A549 (cell line): ENCODE data around the gene MTCL1.

Experiments used
- KDM1A ChIP-seq: fragments of 200-600 bp; sonication (generic); IDR thresholded peaks from 2 replicates; pipeline ENCODE4 v1.6.1; 2016; ENCODE audit warnings: low read depth, mild to moderate bottlenecking
- MYC ChIP-seq: IDR thresholded peaks from 2 replicates; pipeline ENCODE4 v1.6.1; 2012; ENCODE audit warnings: mild to moderate bottlenecking, inconsistent platforms, low read length, improper control_type of control experiment, borderline replicate concordance
- RFX5 ChIP-seq: fragments of 450-650 bp; IDR thresholded peaks from 2 replicates; pipeline ENCODE4 v1.7.1; 2014; ENCODE audit warnings: antibody characterized with exemption, mild to moderate bottlenecking, moderate library complexity
- TF ChIP-seq, protein P1 (sequence below): fragments of >200 bp; sonication (Bioruptor Twin); formaldehyde crosslinking; IDR thresholded peaks from 3 replicates; pipeline ENCODE4 v1.5.1; 2016
- TF ChIP-seq, protein P2 (sequence below): IDR thresholded peaks from 2 replicates; pipeline ENCODE4 v1.6.1; 2012
- TF ChIP-seq, protein P3 (sequence below): fragments of 150-350 bp; IDR thresholded peaks from 2 replicates; pipeline ENCODE4 v1.6.1; 2014; ENCODE audit warnings: low read depth, mild to moderate bottlenecking, low read length
- TF ChIP-seq, protein P4 (sequence below): IDR thresholded peaks from 2 replicates; pipeline ENCODE4 v1.6.1; 2012

DNA sequence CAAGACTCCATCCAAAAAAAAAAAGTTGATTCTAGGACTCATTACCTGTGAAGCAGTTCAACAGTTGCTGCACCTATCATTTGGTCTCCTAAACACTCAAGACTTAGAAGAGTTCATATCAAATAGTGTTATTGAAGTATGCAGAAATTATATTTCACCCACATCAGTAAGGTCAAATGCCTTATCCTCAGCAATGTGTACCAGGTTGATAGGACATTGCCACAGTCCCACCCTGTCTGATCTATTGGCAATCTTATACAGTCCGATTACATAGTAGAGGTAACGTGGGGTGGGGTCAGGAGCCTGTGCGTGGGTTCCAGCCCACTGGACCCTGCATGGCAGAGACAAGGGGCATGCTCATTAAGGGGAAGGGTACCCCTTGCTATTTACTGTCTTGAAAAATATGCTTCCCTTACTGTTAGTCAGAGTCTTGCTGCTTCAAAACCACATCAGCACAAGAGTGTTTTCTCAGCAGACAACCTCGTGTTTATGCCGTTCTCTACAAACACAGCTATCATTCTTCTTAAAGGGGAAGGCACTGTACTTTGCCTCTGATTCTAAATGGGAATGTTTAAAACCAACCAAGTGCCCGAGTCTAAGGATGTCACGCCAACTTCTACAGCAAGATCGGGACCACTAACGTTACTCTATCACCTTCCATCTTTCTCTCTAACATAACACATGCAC is 115.2 kb downstream of the MTCL1 start:
- TF ChIP-seq, protein P1, sequence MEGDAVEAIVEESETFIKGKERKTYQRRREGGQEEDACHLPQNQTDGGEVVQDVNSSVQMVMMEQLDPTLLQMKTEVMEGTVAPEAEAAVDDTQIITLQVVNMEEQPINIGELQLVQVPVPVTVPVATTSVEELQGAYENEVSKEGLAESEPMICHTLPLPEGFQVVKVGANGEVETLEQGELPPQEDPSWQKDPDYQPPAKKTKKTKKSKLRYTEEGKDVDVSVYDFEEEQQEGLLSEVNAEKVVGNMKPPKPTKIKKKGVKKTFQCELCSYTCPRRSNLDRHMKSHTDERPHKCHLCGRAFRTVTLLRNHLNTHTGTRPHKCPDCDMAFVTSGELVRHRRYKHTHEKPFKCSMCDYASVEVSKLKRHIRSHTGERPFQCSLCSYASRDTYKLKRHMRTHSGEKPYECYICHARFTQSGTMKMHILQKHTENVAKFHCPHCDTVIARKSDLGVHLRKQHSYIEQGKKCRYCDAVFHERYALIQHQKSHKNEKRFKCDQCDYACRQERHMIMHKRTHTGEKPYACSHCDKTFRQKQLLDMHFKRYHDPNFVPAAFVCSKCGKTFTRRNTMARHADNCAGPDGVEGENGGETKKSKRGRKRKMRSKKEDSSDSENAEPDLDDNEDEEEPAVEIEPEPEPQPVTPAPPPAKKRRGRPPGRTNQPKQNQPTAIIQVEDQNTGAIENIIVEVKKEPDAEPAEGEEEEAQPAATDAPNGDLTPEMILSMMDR, result no peak
- TF ChIP-seq MYC (no peak), RFX5 (no peak), KDM1A (no peak)
- TF ChIP-seq, protein P2, sequence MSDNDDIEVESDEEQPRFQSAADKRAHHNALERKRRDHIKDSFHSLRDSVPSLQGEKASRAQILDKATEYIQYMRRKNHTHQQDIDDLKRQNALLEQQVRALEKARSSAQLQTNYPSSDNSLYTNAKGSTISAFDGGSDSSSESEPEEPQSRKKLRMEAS, result no peak
- TF ChIP-seq, protein P3, sequence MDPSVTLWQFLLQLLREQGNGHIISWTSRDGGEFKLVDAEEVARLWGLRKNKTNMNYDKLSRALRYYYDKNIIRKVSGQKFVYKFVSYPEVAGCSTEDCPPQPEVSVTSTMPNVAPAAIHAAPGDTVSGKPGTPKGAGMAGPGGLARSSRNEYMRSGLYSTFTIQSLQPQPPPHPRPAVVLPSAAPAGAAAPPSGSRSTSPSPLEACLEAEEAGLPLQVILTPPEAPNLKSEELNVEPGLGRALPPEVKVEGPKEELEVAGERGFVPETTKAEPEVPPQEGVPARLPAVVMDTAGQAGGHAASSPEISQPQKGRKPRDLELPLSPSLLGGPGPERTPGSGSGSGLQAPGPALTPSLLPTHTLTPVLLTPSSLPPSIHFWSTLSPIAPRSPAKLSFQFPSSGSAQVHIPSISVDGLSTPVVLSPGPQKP, result no peak
- TF ChIP-seq, protein P4, sequence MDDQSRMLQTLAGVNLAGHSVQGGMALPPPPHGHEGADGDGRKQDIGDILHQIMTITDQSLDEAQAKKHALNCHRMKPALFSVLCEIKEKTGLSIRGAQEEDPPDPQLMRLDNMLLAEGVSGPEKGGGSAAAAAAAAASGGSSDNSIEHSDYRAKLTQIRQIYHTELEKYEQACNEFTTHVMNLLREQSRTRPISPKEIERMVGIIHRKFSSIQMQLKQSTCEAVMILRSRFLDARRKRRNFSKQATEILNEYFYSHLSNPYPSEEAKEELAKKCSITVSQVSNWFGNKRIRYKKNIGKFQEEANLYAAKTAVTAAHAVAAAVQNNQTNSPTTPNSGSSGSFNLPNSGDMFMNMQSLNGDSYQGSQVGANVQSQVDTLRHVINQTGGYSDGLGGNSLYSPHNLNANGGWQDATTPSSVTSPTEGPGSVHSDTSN, result no peak
